Neuronal stem cell (in vitro differentiated cells): ENCODE data around the gene CCNI.

Experiments
- DNase-seq: peaks from one replicate; pipeline ENCODE4 v3.0.0-alpha.2; 2013; ENCODE audit warnings: low spot score
- H2AFZ ChIP-seq: one replicate; pipeline ENCODE4 v1.6.1; 2013; ENCODE audit warnings: mild to moderate bottlenecking, low read length, inconsistent platforms
- H2AK5ac ChIP-seq: 2 replicates; pipeline ENCODE4 v1.6.1; 2013; ENCODE audit warnings: low read depth, mild to moderate bottlenecking, inconsistent platforms, low read length, moderate library complexity, mixed read lengths
- H2BK120ac ChIP-seq: 2 replicates; pipeline ENCODE4 v1.6.1; 2013; ENCODE audit warnings: low read depth, mild to moderate bottlenecking, inconsistent platforms, low read length, moderate library complexity, mixed read lengths
- H2BK12ac ChIP-seq: one replicate; pipeline ENCODE4 v1.6.1; 2013; ENCODE audit warnings: low read length, inconsistent platforms
- H2BK15ac ChIP-seq: 2 replicates; pipeline ENCODE4 v1.6.1; 2013; ENCODE audit warnings: mild to moderate bottlenecking, low read length, inconsistent platforms, mixed read lengths
- H2BK5ac ChIP-seq: one replicate; pipeline ENCODE4 v1.6.1; 2013; ENCODE audit warnings: inconsistent platforms, mild to moderate bottlenecking, low read length, moderate library complexity
- H3K14ac ChIP-seq: one replicate; pipeline ENCODE4 v1.6.1; 2013; ENCODE audit warnings: low read length, inconsistent platforms
- H3K18ac ChIP-seq: 2 replicates; pipeline ENCODE4 v1.6.1; 2013; ENCODE audit warnings: low read length, inconsistent platforms
- H3K23ac ChIP-seq: 2 replicates; pipeline ENCODE4 v1.6.1; 2013; ENCODE audit warnings: low read depth, mild to moderate bottlenecking, mixed read lengths, low read length, inconsistent platforms; ENCODE audit not compliant: poor library complexity
- H3K27ac ChIP-seq: replicated peaks from 3 replicates; pipeline ENCODE4 v1.5.1; 2013; ENCODE audit warnings: low read length, inconsistent platforms
- H3K27me3 ChIP-seq, 3 experiments: 2 replicates each; pipeline ENCODE4 v1.6.1; 2013; ENCODE audit warnings: low read length in 3 of 3, mild to moderate bottlenecking in 2 of 3, inconsistent platforms in 1 of 3, low read depth in 1 of 3, mixed read lengths in 1 of 3, moderate library complexity in 1 of 3; ENCODE audit not compliant: control insufficient read depth in 3 of 3, insufficient read depth in 3 of 3
- H3K36me3 ChIP-seq, 2 donors: replicated peaks in 1 of 2; 2 replicates each; pipeline ENCODE4 v1.6.1; 2013; ENCODE audit warnings: low read length in 2 of 2; ENCODE audit not compliant: control insufficient read depth in 2 of 2, insufficient read depth in 2 of 2
- H3K4ac ChIP-seq: 2 replicates; pipeline ENCODE4 v1.6.1; 2013; ENCODE audit warnings: inconsistent platforms, mild to moderate bottlenecking, low read length, moderate library complexity
- H3K4me1 ChIP-seq, 2 donors: 1 replicate in 1 of 2; 2 replicates in 1 of 2; pipeline ENCODE4 v1.6.1; 2013; ENCODE audit warnings: low read length in 2 of 2, low read depth in 1 of 2; ENCODE audit not compliant: control insufficient read depth in 2 of 2, insufficient read depth in 1 of 2
- H3K4me2 ChIP-seq: one replicate; pipeline ENCODE4 v1.6.1; 2013; ENCODE audit warnings: mild to moderate bottlenecking, low read length, inconsistent platforms; ENCODE audit not compliant: insufficient read depth, poor library complexity, severe bottlenecking
- H3K4me3 ChIP-seq, 2 donors: 2 replicates each; pipeline ENCODE4 v1.5.1; 2013; ENCODE audit warnings: low read length in 2 of 2, mild to moderate bottlenecking in 2 of 2, inconsistent platforms in 1 of 2, moderate library complexity in 1 of 2
- H3K79me1 ChIP-seq: one replicate; pipeline ENCODE4 v1.6.1; 2013; ENCODE audit warnings: low read depth, mild to moderate bottlenecking, inconsistent platforms, low read length, moderate library complexity
- H3K9ac ChIP-seq: one replicate; pipeline ENCODE4 v1.6.1; 2013; ENCODE audit warnings: mild to moderate bottlenecking, low read depth, low read length, inconsistent platforms; ENCODE audit not compliant: poor library complexity
- H3K9me3 ChIP-seq, 2 donors: replicated peaks in 1 of 2; 2 replicates each; pipeline versions ENCODE3 to v1.6.1; 2013; ENCODE audit warnings: low read length in 2 of 2, mild to moderate bottlenecking in 2 of 2, inconsistent platforms in 1 of 2, low read depth in 1 of 2, mixed read lengths in 1 of 2, moderate library complexity in 1 of 2; ENCODE audit not compliant: control insufficient read depth in 2 of 2, insufficient read depth in 1 of 2
- H4K8ac ChIP-seq: one replicate; pipeline ENCODE4 v1.6.1; 2013; ENCODE audit warnings: low read depth, mild to moderate bottlenecking, inconsistent platforms, low read length, moderate library complexity
- H4K91ac ChIP-seq: one replicate; pipeline ENCODE4 v1.6.1; 2013; ENCODE audit warnings: low read length, low read depth, mild to moderate bottlenecking, inconsistent platforms; ENCODE audit not compliant: poor library complexity
- WGBS, 2 donors: extraction: QIAGEN DNeasy Blood & Tissue Kit; methylation state at CpG; one replicate each; pipeline ENCODE4 v1.1.7; 2013; ENCODE audit warnings: missing lambda C conversion rate in 2 of 2, mixed read lengths in 1 of 2; ENCODE audit not compliant: insufficient read length in 2 of 2, insufficient replicate concordance in 1 of 2; ENCODE audit errors: extremely low coverage in 2 of 2; 5-methylcytosine and 5-hydroxymethylcytosine counted together

The CCNI gene

DNA sequence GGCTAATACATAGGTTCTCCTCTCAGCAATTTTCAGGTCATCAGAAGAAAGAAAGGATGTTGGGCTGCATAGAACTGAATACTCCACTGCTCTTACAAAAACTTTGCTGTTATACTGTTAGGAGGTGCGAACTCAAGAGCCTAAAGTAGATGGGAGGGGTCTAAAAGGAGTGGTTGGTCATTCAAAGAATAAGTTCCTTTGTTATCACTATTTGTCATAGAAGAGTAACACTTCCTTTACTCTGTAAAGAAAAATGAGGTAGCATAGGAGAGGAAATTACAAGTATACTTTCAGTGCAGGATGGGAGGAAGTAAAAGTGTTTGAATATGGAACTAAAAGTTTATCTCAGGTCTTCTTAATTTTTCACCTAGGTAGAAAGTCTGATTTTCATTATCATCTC lies 61.5 kb downstream of the CCNI start:
- Histone ChIP-seq H3K14ac (no peak overlapping the region), H3K4me2 (no peak overlapping the region), H3K4ac (no peak overlapping the region), H3K23ac (no peak overlapping the region), H3K27me3 (no peaks in the 10 kb centered on the region), H3K9me3 (no peaks in the 10 kb centered on the region), H2BK15ac (no peak overlapping the region), H3K9ac (no peak overlapping the region), H3K27ac (no peak overlapping the region), H2BK5ac (no peak overlapping the region), H4K91ac (no peak overlapping the region), H2AFZ (no peak overlapping the region), H2AK5ac (no peak overlapping the region), H2BK120ac (no peak overlapping the region), H3K4me1 (no peaks in the 10 kb centered on the region), H3K18ac (no peak overlapping the region), H3K79me1 (no peaks in the 10 kb centered on the region), H2BK12ac (no peak overlapping the region), H3K4me3 (no peak overlapping the region), H4K8ac (no peak overlapping the region), H3K36me3 (peaks cover 27 to 92% of the 10 kb centered on the region in 2 donors)
- no CpG with 5 or more reads among the region's 1 CpG for WGBS, 2 donors
- DNase-seq = no peak

DNA sequence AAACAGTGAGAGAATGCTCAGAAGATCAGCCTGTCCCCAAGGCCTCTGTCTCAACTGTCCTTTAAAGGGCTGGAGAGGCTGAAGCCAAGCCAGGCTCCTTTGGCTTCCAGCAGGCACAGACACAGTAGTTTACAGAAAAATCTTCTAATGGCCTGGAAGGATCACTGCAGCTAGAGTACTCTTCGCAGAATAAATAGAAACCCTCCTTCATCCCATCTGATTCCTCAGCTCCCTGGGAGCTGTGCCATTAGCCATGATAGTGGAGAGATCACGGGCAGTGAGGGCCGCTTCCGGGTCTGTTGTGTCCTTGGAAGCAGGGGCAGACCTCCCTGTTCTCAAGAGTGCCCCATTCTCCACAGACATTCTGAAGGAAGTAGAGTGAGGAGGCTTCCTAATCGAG lies 63.1 kb downstream of the CCNI start:
- DNase-seq = no peak
- Histone ChIP-seq H3K4ac (no peak overlapping the region), H2BK120ac (no peak overlapping the region), H2BK15ac (no peak overlapping the region), H2BK5ac (peak overlapping the region; percentile 56), H3K36me3 (peaks cover 23 to 94% of the 10 kb centered on the region in 2 donors), H3K4me1 (no peaks in the 10 kb centered on the region), H3K18ac (no peak overlapping the region), H3K9me3 (no peaks in the 10 kb centered on the region), H3K27me3 (no peaks in the 10 kb centered on the region), H3K4me2 (no peak overlapping the region), H3K27ac (no peak overlapping the region), H3K9ac (no peak overlapping the region), H3K79me1 (no peaks in the 10 kb centered on the region), H4K8ac (no peak overlapping the region), H2AFZ (no peak overlapping the region), H3K4me3 (no peak overlapping the region), H2AK5ac (no peak overlapping the region), H3K14ac (no peak overlapping the region), H3K23ac (no peak overlapping the region), H2BK12ac (no peak overlapping the region), H4K91ac (no peak overlapping the region)
- WGBS, 2 donors = no CpG with 5 or more reads among the region's 5 CpGs

DNA sequence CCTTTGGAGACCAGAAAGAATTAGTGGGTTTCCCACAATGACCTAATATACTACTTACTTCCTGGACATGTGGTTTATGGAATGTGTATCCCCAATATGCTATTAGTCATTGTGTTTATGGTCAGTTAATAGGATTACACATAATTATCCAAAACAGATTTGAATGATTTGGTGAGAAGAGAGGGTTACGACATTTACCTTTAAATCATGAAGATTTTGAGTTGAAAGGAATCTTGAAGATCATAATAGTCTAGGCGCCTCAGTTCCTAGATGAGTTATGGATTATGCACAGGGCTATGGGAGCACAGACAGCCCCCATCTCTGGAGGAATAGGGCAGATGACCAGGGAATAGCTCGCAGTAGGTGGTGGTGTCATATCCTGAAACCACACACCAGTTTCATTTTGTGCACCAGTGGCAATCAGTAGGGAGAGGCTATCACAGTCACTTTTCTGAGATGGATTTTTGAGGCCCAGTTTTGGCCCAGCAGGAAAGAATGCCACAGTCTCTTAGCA lies 64.9 kb downstream of the CCNI start:
- no peak overlapping the region for H2BK120ac ChIP-seq
- H3K14ac ChIP-seq = no peak overlapping the region
- WGBS, 2 donors = no CpG with 5 or more reads among the region's 3 CpGs
- no peak for DNase-seq
- H2AFZ ChIP-seq = no peak overlapping the region
- peaks cover 2 to 3% of the 10 kb centered on the region in 2 donors for H3K4me1 ChIP-seq
- H3K36me3 ChIP-seq = peaks cover 24 to 97% of the 10 kb centered on the region in 2 donors
- H3K27me3 ChIP-seq = no peaks in the 10 kb centered on the region
- no peak overlapping the region for H2AK5ac ChIP-seq
- no peak overlapping the region for H3K4me2 ChIP-seq
- H3K4me3 ChIP-seq = no peak overlapping the region
- H3K23ac ChIP-seq = no peak overlapping the region
- H4K91ac ChIP-seq = no peak overlapping the region
- H4K8ac ChIP-seq = no peak overlapping the region
- no peak overlapping the region for H2BK5ac ChIP-seq
- H3K9me3 ChIP-seq = no peaks in the 10 kb centered on the region
- no peak overlapping the region for H2BK12ac ChIP-seq
- no peaks in the 10 kb centered on the region for H3K79me1 ChIP-seq
- H3K4ac ChIP-seq = no peak overlapping the region
- H3K9ac ChIP-seq = no peak overlapping the region
- no peak overlapping the region for H3K18ac ChIP-seq
- no peak overlapping the region for H2BK15ac ChIP-seq
- no peak overlapping the region for H3K27ac ChIP-seq

- no peaks in the 10 kb centered on the region for H3K9me3 ChIP-seq
- H3K18ac ChIP-seq = no peak overlapping the region
- no peak overlapping the region for H3K23ac ChIP-seq
- H2BK5ac ChIP-seq = no peak overlapping the region
- H3K4me1 ChIP-seq = peaks cover 2 to 3% of the 10 kb centered on the region in 2 donors
- no peak overlapping the region for H3K9ac ChIP-seq
- H4K91ac ChIP-seq = no peak overlapping the region
- peaks cover 16 to 97% of the 10 kb centered on the region in 2 donors for H3K36me3 ChIP-seq
- H2AFZ ChIP-seq = no peak overlapping the region
- no peak for DNase-seq
- H2BK12ac ChIP-seq = no peak overlapping the region
- H3K4me2 ChIP-seq = no peak overlapping the region
- no peak overlapping the region for H2AK5ac ChIP-seq
- H2BK15ac ChIP-seq = no peak overlapping the region
- H3K27ac ChIP-seq = no peak overlapping the region
- no peak overlapping the region for H3K4ac ChIP-seq
- H3K27me3 ChIP-seq = no peaks in the 10 kb centered on the region
- no peak overlapping the region for H3K4me3 ChIP-seq
- H3K79me1 ChIP-seq = no peaks in the 10 kb centered on the region
- no peak overlapping the region for H4K8ac ChIP-seq
- H2BK120ac ChIP-seq = no peak overlapping the region
- no peak overlapping the region for H3K14ac ChIP-seq
Observed at GRCh38 chr4:77009511-77010115, 66.2 kb downstream of the CCNI start.
